ENCODE measurements around the gene FAM81A. TPM values are rescaled to one million over a fixed set of nuclear protein-coding genes. Genes with fewer than 3 reads are reported as not detected.

Gene FAM81A
- total RNA-seq, 6 experiments from 2014 or later: not detected

DNA sequence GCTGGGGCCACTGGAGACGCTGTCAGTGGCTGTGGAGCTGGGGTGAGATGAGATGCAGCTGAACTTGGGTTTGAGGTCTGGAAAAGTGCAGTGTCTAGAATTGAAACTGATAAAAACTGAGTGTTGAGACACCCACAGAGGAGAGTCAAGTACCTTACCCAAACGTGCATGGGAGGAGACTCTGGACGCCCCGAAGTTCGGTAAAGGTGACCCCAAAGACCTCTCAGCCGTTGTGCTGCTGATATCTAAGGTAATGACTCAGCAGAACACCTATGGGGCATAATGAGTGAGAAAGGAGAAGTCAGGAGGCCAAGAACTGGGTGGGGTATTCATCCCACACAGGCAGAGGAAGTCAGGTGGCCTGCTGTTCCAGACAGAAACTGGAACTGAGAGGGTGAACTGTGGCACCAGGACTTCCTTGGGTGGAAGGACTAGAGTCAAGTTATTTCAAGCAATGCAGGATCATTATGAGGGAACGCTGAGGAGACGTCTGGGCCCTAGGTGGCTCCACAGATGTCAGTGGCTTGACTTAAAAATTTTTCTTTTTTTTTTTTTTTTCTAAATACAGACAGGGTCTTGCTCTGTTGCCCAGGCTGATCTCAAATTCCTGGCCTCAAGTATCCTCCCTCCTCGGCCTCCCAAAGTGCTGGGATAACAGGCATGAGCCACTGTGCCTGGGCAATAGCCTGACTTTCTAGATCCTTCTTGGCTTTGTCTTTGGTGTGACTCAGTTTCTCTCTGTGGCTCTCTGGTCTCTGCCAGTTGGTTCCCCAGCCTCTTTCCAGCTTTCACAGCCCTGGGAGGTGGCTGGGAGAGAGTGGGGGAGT is 105.9 kb downstream of the FAM81A start:
- Mint-ChIP-seq H3K27ac (no peak overlapping the region), H3K36me3 (ENCODE audit: low read depth) (no peaks in the 10 kb centered on the region), H3K27me3 (ENCODE audit: insufficient read depth) (peaks cover 36% of the 10 kb centered on the region)

DNA sequence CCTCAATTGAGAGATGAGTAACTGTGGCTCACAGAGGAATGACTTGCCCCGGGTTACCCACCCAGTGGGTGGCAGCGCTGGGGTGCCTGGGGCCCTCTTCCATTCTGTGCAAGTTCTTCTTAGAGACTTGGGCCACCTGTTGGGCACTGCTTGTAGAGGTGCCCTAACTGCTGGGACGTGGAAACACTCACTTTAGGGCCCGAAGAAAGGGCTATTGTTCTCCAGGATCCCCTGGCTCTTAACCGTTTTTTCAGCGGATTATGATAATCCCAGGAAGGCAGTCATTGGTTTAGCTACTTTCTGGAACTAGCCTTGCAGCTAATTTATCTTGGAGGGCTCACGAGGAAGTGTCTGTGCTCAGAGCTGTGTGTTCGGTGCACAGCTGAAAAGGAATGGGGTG is 107.6 kb downstream of the FAM81A start:
- H3K9me3 Mint-ChIP-seq: no peaks in the 10 kb centered on the region
- TF ChIP-seq, protein P1, sequence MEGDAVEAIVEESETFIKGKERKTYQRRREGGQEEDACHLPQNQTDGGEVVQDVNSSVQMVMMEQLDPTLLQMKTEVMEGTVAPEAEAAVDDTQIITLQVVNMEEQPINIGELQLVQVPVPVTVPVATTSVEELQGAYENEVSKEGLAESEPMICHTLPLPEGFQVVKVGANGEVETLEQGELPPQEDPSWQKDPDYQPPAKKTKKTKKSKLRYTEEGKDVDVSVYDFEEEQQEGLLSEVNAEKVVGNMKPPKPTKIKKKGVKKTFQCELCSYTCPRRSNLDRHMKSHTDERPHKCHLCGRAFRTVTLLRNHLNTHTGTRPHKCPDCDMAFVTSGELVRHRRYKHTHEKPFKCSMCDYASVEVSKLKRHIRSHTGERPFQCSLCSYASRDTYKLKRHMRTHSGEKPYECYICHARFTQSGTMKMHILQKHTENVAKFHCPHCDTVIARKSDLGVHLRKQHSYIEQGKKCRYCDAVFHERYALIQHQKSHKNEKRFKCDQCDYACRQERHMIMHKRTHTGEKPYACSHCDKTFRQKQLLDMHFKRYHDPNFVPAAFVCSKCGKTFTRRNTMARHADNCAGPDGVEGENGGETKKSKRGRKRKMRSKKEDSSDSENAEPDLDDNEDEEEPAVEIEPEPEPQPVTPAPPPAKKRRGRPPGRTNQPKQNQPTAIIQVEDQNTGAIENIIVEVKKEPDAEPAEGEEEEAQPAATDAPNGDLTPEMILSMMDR (IDR thresholded peaks at IDR 0.05): no peak
- peaks cover 45% of the 10 kb centered on the region for H3K27me3 Mint-ChIP-seq (ENCODE audit: insufficient read depth)
- no peaks in the 10 kb centered on the region for H3K36me3 Mint-ChIP-seq (ENCODE audit: low read depth)
- no peak for DNase-seq
- H3K4me3 Mint-ChIP-seq: no peak overlapping the region
- no peak overlapping the region for H3K27ac Mint-ChIP-seq
- H3K4me1 Mint-ChIP-seq (ENCODE audit: low read depth): no peaks in the 10 kb centered on the region

More for the DNA sequence above, 105.9 kb downstream of the FAM81A start:
- H3K4me3 Mint-ChIP-seq: no peak overlapping the region
- TF ChIP-seq, protein P1 (IDR thresholded peaks at IDR 0.05): no peak
- no peak for DNase-seq
- no peaks in the 10 kb centered on the region for H3K9me3 Mint-ChIP-seq
- H3K4me1 Mint-ChIP-seq (ENCODE audit: low read depth): no peaks in the 10 kb centered on the region

DNA sequence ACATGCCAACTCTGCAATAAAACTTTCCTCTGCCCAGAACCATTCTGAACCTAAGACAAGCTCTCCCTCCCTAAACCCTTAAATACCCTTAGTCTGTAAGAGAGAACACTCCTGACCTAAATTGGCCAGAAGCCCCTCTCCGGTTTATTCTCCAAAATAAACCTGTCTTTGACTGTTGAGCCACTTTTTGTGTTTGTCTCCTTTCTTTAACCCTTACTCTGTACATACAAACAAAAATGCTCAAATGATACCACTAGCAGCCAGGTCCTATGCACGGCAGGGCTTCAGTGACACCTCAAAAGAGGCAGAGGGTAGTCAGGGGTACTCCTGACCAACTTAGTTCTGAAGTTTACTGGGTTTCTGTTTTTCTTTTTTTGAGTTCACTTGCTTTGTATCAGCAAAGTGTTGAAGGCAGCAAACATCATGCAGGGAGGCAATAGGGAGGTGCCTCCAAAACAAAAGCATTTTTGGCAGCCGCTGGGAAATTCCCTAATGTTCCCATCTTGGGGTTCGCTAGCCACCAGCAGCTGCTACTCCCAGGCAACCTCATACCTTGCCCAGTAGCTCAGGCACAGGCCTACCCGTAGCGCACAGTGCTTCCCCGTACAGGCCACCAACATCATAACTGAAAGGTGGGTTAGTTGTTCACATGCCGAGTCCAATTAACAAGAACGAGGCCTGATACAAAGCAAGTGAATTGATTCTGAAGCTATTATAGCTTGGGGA is 110.7 kb downstream of the FAM81A start:
- no peak overlapping the region for H3K27ac Mint-ChIP-seq
- H3K36me3 Mint-ChIP-seq (ENCODE audit: low read depth): no peaks in the 10 kb centered on the region
- no peak for DNase-seq
- peaks cover 39% of the 10 kb centered on the region for H3K27me3 Mint-ChIP-seq (ENCODE audit: insufficient read depth)
- no peak overlapping the region for H3K4me3 Mint-ChIP-seq
- H3K4me1 Mint-ChIP-seq (ENCODE audit: low read depth): no peaks in the 10 kb centered on the region
- H3K9me3 Mint-ChIP-seq: no peaks in the 10 kb centered on the region
- TF ChIP-seq, protein P1 (IDR thresholded peaks at IDR 0.05): no peak

DNA sequence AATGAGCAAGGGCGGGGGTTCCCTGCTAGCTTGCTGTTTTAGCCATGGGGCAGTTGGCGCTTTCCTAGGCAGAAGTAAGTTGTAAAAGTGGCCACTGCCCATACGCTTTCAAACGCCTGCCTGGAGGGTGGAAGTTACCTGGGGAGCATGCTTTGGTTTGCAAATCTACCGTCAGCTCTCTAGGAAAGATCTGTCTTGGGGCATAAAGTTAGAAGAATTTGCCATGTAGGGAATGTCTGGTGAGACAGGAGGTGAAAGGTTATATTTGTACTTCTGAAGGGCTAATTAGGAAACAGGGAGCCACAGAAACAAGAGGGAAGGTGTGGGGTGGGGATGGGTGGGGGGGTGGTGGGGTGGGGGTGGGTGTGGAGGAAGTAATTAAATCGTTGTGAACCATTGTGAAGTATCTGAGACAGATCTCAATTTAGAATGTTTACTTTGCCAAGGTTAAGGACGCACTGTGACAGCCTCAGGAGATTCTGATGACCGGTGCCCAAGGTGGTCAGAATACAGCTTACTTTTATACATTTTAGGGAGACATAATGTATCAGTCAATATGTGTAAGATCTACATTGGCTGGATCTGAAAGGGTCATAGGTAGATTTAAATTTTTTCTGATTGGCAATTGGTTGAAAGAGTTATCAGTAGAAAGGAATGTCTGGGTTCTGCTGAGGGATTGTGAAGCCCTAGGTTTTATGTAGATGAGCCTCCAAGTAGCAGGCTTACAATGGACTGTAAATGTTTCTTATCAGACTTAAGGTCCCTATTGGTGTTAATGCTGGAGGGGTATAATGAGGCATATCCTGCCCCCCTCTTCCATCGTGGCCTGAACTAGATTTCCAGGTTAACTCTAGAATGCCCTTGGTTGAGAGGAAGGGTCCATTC is 111.6 kb downstream of the FAM81A start:
- H3K27ac Mint-ChIP-seq: no peak overlapping the region

DNA sequence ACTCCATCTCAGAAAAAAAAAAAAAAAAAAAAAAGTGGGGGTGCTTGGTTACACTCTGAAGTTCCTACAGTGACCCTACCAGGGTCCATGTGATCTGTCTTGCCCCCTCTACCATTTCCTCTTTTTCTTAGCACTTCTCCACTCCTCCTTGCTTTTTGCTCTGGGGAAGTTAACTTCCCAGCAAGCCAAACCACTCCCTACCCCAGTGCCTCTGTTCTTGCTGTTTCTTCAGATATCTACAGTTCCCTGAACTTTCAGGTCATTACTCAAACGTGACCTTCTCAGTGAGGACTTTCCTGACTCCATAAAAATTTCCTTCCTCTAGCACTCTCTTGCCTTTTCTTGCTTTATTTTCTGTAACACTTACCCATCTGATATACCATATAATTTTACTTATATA is 112.5 kb downstream of the FAM81A start:
- no peak overlapping the region for H3K27ac Mint-ChIP-seq
- no peak overlapping the region for H3K4me3 Mint-ChIP-seq
- H3K4me1 Mint-ChIP-seq (ENCODE audit: low read depth): peaks cover 4% of the 10 kb centered on the region
- TF ChIP-seq, protein P1 (IDR thresholded peaks at IDR 0.05): no peak
- H3K27me3 Mint-ChIP-seq (ENCODE audit: insufficient read depth): peaks cover 36% of the 10 kb centered on the region
- no peak for DNase-seq
- H3K9me3 Mint-ChIP-seq: no peaks in the 10 kb centered on the region
- no peaks in the 10 kb centered on the region for H3K36me3 Mint-ChIP-seq (ENCODE audit: low read depth)

More for the DNA sequence above, 111.6 kb downstream of the FAM81A start:
- Mint-ChIP-seq H3K4me3 (no peak overlapping the region), H3K36me3 (ENCODE audit: low read depth) (no peaks in the 10 kb centered on the region), H3K9me3 (no peaks in the 10 kb centered on the region), H3K27me3 (ENCODE audit: insufficient read depth) (peaks cover 35% of the 10 kb centered on the region), H3K4me1 (ENCODE audit: low read depth) (no peaks in the 10 kb centered on the region)
- TF ChIP-seq, protein P1 (IDR thresholded peaks at IDR 0.05): no peak
- no peak for DNase-seq

Measured in HFFc6 (cell line).